NCI-H1105 (cell line): ENCODE results near the gene HTT-AS.
"Not testable (repeated sequence)": the region's sequence is repeated elsewhere in the genome, so short reads cannot be mapped to it uniquely, and the experiment has no call there.

ENCODE experiments used
- DNase-seq: peaks from one replicate; lab custom pipeline; 2025; lab: John Stamatoyannopoulos, UW

The HTT-AS gene

DNA sequence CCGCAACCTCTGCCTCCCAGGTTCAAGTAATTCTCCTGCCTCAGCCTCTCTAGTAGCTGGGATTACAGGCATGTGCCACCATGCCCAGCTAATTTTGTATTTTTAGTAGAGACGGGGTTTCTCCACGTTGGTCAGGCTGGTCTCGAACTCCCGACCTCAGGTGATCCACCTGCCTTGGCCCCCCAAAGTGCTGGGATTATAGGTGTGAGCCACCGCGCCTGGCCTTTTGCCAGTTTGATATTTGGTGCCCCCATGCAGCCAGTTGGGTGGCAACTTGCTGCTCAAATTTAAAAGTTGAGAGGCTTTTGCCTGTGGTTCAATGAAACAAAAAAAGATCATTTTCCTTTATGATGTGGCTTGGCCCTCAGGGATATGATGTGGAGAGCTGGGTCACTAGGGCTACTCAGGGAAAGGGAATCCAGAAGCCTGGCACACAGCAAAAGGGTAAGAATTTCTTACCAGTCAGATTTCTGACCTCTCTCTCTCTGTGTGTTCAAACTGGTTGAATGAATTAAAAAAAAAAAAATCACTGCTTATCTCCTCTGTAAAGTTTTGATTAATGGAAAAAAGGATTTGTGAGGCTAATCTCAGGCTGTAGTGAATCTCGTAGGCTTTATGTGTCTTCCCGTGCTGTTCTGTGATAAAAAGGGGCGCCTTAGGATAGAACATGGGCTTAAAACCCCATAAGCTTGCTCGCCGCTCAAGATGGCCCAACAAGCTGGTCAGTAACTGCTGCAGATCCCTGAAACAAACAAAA lies 23.0 kb downstream of the HTT-AS start:
- DNase-seq: not testable (repeated sequence)

DNA sequence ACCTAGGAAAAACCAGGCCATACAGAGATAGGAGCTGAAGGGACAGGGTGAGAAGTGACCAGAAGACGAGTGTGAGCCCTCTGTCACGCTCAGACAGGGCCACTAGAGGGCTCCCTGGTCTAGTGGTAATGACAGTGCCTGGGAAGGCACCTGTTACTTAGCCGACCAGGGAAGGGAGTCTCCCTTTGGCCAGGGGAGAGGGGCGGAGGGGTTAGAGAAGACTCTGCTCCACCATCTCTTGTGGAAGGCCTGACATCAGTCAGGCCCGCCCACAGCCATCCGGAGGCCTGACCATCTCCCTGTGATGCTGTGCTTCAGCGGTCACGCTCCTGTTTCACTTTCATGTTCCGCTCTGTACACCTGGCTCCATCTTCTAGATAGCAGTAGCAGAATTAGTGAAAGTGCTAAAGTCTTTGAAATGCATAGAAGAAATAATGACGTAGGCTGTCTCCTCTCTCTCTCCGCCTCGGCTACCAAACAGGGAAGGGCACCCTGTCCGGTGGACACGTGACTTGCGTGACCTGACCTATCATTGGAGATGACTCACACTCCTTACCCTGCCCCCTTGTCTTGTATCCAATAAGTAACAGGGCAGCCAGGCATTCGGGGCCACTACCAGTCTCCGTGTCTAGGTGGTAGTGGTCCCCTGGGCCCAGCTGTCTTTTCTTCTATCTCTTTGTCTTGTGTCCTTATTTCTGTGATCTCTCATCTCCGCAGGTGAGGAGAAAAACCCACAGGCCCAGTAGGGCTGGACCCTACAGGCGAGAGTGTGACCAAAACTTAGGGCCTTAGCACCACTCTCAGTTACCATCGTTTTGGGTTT lies 26.7 kb downstream of the HTT-AS start:
- DNase-seq: peak; percentile 36

DNA sequence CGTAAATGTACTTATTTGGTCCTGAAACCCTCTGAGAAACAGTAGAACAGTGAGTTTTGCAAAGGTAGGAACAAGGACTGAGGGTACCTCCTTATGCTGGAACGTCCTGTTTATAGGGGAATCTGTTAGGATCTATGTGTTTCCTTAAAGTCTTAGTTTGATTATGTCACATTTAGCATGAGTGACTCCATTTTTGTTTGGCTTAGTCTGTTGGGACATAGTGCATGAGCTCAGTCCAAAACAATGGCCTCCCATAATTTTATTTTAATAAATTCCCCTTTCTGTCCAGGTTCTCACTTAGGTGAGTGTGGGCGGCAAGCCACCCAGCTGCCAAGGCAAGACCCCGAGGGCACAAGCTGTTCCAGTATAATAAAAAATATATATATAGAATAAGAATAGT lies 27.7 kb downstream of the HTT-AS start:
- no peak for DNase-seq

DNA sequence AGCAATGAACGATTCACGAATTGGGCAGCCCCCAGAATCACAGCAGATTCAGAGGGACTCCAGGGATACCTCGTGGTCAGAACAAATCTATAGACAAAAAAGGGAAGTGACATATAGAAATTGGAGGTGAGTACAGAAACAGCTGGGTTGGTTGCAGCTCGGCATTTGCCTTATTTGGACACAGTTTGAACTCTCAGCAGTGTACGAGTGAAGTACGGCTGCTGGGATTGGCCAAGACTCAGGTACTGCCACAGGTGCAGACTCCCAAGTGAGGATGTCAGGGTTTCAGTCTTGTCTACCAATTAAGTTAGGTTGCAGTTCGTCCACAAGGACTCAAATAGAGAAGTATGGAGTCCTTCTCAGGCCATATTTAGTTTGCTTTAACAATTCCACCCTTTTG lies 28.2 kb downstream of the HTT-AS start:
- DNase-seq: no peak

DNA sequence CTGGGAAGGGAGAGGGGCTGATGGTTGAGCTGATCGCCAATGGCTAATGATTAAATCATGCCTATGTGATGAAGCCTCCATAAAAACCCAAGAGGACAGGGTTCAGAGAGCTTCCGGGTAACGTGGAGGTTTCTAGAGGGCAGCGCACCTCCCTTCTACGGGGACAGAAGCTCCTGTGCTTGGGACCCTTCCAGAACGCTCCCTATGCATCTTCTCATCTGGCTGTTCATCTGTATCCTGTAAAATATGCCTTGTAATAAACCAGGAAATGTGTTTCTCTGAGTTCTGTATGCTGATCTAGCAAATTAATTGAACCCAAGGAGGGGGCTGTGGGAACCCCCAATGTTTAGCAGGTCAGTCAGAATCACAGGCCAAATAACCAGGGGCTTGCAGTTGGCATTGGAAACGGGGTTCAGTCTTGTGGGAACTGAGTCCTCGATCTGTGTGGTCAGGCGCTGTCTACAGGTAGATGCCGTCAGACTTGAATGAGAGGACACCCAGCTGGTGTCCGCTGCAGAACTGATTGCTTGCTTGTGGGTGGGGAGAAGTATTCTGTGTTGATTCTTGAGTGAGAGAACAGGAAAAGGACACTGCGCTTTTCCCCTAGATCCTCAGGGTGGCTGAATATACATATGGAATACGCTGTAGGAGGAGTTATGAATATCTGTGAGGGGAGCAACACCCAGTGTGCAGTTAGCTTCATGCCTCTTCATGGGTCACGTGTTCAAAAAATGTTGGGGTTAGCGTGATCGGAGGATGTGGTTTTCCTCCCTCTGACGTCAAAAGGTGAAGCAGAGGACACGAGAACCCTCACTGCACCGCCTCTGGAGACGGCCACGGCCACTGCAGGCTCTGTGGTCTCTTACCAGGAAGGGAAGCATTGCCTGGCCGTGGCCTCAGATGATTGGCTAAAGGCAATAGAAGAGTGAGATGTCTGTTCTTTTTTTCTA lies 29.2 kb downstream of the HTT-AS start:
- no peak for DNase-seq

DNA sequence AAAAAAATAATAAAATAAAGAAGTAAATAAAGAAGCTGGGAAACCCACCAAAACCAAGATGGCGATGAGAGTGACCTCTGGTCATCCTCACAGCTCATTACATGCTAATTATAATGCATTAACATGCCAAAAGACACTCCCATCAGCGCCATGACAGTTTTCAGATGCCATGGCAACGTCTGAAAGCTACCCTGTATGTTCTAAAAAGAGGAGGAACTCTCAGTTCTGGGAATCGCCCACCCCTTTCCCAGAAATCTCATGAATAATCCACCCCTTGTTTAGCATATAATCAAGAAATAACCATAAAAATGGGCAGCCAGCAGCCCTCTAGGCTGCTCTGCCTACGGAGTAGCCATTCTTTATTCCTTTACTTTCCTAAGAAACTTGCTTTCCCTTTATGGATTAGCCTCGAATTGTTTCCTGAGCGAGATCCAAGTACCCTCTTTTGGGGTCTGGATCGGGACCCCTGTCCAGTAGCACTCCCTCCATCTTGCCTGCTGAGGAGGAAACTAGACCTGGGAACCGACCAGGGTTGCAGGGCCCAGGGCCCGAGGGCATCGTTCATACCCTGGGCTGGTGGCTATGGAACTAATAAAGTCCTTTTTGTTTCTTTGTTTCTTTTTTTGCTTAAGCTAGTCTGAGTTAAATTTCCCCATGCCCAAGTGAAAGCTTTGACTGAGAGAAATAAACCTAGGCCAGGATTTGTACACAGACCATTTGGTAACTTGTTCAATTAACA lies 30.9 kb downstream of the HTT-AS start:
- DNase-seq: no peak

DNA sequence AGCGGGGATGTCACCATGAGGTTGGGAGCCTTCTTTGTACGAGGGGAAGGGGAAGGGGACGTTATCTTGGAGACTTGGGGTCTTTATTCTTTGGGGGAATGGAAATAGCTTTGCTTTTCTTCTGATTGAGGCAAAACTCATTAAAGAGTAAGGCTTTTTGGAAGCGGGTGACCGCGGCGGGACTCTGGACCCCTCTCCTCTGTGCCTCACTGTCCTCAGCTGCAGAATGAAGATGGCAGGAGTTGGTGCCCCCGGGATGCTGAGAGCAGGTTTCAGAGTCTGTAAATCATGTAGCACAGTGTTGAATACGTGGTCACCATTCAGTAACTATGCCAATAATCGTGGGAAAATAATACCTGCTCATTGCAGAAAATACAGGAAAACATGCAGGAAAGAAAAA lies 32.1 kb downstream of the HTT-AS start:
- DNase-seq: no peak

DNA sequence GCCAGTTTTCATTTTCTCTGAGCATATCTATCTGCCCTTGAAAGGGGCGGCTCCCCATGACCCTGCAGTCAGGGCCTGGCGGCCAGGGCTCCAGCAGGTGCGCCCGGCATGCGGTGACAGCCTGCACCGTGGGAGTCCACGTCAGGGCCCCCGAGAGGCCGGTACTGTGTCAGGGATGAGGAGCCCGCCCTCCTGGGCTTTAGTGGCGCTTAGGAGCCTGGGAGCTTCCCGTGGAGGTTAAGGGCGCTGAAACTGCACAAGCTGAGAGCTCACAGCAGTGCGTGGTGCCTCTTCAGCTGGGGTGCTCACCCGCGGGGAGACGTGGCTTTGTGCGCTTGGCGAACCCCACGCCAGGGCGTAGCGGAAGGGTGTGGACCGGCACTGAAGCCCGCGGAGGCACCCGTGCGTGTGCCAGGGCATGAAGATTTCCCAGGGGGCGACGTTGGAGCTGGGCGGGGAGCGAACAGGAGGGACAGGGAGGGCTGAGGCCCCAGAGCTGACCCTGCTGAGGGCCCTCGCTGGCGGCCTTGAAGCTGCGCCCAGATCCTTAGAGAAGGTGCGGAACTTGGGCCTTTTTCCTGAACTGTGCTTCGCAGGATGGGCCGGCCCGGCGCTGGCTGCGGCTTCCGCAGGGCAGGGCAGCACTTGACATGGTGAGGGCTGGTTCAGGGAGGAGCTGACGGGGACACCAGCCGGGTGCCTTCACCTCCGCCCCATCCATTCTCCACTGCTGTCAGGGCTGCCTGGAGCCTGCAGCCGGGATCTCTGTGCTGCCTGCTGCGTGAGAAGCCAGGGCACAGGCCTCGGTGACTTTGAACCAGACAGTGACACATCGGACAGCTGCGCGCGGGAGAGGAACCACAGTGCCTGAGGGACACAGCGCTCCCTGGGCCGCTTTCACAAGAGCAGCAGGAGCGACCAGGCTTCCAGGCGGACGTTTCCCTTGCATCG lies 32.9 kb downstream of the HTT-AS start:
- DNase-seq: no peak

DNA sequence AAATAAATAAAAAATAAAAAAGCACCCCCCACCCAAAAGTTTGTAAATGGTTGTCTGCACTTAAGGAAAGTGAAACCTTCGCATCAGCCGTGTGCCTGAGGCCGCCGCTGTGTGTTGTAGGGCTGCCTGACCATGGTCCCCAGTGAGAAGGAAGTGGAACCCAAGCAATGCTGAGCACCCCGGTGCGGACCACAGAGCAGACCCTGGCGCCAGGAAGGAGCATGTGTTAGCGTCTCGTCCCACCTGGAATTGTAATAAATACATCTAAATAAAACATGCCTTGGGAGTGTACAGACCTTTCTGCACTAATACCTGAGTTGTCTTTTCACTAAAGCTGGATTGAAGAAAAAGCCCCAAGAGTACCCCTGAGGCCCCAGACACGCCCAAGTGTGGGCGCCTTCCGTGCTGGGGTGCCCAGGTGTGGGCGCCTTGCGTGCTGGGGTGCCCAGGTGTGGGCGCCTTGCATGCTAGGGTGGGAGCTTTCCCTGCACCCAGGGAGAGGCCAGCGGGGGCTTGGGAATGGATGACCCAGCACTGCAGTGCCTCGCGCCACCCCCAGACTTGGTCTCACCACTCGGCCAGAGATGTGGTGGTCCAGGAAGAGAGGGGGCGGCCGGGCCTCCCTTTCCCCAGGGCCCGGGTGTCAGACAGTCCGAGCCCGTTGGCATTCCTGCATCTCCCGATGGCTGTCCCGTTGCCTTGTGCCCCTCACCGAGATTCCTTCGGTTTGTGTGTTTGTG lies 33.7 kb downstream of the HTT-AS start:
- no peak for DNase-seq

DNA sequence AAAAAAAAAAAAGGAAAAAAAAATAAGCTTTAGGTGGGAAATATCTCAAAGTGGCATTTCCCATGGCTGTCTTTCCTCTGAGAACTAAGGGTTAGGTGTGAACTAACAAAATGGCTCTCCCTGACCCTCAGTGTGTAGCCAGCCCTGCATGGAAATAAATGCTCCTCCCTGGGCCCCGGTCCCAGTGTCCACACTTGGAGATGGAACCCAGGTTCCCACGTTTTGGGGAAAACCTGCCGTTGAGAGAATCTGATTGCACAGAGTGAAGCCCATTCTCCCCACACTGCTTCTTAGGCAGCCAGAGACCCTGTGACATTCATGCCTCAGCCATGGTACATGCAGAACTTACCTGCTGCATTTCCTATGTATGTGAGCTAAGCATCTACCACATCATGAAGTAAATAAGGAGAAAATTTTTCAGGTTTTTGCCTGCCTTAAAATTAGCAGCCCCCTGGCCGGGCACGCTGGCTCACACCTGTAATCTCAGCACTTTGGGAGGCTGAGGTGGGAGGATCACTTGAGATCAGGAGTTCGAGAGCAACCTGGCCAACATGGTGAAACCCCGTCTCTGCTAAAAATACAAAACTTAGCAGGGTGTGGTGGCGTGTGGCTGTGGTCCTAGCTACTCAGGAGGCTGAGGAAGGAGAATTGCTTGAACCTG lies 34.5 kb downstream of the HTT-AS start:
- DNase-seq: no peak

DNA sequence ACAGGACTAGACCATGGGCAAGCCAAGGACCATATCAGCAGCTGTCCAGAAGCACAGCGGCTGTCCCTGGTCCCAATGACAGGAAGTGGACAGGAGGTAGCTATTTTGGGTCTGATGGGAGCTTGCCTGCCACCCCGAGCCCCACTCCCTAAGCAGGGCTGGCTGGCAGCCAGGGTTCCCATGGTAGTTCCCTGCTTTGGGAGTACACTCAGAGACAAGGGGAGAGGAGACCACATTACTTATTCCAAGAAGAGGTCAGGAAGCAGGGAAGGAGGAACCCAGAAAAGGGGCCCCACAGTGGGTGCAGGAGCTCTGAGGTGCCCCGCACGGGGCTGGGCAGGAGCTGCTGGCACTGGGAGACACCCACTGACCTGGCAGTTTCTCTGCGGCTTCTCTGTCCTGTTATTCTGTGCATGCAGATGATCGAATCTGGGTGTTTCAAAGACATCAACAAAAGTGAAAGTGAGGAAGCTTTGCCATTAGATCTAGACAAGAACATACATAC lies 36.3 kb downstream of the HTT-AS start:
- peak; percentile 55 for DNase-seq

DNA sequence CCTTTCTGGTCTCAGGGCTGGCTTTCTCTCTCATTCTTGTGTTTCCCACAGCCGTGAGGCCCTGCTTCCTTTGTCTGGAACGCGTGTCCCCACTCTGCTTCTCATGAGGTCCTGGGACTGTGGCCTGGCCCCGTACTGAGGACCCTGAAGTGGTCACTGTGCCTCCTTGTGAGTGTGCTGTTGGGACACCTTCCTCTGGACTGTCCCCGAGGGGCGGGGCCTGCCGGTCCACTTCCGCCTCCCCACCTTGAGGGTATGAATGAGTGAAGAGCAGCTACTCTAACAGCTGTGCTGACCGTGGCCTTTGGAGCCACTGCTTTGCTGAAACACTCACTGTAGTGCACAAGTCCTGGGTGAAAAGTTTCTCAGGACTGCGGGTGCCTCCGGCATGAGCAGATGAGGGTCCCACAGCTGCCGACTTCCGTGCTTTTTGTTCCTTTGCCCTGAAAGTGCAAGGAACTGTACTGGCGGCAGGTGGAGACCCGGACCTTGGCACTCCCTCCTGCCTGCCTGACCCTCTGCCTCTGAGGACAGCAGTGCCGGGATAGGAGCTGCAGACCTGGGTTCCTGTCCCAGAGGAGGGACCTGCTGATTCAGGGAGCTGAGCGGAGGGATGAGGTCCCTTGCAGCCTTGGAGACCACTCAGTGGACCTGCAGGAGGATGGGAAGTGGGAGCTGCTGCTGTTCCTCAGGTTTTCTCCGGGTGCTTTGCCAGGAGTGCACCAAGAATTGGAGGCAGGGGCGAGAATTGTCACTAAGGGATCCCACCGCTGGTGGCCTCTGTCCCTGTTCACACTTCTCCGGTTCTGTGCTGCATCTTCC lies 38.0 kb downstream of the HTT-AS start:
- DNase-seq: no peak

DNA sequence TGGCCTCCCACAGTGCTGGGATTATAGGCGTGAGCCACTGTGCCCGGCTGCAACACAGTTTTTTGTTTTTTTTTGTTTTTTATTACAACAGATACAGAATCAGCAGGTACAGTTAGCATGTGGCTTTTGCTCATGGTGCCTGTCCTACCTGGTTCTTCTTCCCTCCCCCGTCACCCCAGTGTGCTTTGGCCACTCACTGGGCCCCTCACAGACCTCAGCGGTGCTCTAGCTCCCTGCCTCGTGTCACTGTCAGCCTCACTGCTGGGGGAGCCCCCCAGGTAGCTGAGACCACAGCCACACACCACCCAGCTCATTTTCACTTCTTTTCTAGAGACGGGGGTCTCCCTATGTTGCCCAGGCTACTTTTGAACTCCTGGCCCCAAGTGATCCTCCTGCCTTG lies 38.7 kb downstream of the HTT-AS start:
- no peak for DNase-seq

DNA sequence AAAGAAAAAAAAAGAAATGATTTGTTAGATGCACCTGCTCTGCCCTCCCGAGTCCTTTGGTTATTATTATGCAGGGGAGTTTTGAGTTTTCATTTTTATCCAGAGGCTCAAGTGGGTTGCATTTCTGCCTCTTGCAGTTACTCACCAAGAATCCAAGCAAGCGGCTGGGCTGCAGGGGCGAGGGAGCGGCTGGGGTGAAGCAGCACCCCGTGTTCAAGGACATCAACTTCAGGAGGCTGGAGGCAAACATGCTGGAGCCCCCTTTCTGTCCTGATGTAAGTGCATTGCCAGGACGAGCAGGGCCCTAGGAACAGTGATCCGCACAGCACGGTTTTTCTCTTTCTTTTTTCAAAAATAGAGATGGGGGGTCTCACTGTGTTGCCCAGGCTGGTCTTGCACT lies 39.1 kb downstream of the HTT-AS start:
- DNase-seq: no peak

DNA sequence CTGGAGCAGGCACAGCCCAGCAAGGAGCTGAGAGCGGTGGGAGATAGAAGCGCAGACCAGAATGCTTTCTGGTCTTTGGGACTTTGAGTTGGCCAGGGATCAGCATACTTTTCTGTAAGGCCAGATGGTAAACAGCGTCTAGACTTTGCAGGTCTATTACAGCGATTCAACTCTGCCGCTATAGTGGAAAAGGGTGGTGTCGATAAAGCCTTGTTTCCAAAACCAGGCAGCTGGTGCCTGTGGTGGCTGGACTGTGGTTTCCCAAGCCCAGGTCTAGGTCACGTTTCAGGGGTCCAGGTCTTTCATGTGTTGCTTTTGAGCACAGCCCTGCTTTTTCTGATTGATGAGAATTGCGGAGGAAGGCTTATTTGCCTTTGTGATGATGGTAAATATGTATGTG lies 40.1 kb downstream of the HTT-AS start:
- DNase-seq: no peak

DNA sequence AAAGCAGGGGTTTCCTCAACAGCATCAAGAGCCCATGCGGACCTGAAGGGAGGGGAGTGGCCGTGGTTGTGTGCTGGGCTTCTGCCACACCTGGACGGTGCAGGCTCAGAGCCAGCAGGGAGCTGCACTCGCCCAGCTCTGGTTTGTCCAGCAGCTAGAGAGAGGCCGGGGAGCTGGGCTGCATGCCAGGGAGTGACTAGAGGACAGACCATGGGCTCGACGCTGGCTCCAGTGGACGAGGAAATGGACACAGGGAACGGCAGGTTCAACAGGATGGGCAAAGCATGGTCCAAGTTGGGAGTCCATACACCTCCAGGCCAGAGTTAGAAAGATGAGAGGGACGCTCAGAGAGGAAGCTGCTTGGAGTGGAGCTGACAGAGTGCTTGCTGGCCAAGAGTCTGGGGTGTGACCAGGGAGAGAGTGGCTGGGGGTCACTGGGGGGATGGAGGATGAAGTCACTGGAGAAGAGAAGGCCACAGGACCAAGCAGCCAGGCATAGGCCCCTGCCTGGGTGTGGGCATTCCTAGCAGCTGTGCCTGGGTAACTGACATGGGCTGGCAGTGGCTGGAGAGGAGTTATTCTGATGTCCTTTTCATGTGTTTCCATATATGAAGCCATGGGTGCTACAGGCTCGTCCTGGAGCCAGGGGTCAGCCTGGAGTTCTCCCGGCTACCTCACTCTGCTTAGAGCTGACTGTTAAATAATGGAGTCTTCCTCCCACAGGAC lies 42.8 kb downstream of the HTT-AS start:
- DNase-seq: no peak

DNA sequence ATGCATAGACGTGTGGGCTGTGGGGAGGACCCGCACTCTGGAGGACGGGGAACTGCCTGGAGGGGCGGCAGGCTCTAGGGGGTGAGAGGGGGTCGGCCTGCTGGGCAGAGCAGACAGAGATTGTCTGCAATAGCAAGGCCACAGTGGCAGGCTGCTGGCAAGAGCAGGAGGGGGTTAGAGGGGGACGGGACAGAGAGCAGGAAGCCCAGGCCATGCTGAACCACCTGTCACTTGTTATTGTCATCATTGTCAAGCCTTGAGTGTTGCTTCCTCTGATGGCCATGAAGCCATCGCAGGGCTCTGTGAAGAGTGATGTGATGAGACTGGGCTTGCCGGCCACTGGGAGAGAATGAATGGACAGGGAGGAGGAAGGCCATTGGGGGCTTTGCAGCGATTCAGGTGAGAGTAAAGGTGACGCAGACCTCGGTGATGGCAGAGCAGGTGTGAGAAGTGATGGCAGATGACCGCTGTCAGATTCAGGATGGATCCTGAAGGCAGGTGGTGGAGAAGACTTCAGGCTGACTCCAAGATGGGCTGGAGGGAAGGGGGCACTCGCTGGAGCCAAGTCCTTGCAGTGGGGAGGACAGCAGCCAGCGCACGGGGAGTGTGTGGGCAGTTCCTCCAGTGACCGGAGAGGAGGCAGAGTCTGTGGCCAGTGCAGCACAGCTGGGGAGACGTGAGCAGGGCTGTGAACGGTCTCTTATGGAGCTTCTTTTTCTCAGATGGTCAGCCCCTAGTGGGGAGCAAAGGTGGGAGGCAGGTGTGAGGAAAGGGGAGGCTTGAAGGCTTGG lies 43.6 kb downstream of the HTT-AS start:
- no peak for DNase-seq
